ENCODE results near the gene PGRMC2.

DNA sequence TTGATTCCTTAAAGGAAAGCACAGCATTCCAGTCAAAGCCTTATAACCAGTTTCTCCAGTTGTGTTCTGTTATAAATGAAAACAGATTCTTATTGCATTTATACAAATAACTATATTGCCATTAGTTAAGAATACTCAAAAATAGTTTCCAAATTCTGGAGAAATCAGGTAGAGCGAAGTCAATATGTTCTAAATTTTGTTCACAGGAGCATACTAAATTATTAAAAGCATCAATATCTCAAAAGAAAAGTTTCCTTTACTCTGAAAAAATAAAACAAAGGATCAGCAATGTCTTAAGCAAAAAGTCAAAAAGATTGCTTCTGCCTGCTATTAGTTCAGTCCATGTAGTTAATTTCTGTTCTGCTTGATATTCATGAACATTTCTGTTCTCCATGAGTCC is 39.7 kb downstream of the PGRMC2 start:
- TF ChIP-seq, protein P1, sequence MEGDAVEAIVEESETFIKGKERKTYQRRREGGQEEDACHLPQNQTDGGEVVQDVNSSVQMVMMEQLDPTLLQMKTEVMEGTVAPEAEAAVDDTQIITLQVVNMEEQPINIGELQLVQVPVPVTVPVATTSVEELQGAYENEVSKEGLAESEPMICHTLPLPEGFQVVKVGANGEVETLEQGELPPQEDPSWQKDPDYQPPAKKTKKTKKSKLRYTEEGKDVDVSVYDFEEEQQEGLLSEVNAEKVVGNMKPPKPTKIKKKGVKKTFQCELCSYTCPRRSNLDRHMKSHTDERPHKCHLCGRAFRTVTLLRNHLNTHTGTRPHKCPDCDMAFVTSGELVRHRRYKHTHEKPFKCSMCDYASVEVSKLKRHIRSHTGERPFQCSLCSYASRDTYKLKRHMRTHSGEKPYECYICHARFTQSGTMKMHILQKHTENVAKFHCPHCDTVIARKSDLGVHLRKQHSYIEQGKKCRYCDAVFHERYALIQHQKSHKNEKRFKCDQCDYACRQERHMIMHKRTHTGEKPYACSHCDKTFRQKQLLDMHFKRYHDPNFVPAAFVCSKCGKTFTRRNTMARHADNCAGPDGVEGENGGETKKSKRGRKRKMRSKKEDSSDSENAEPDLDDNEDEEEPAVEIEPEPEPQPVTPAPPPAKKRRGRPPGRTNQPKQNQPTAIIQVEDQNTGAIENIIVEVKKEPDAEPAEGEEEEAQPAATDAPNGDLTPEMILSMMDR (IDR thresholded peaks at IDR 0.05) = no peak
- no peak for TF ChIP-seq ZFX (IDR thresholded peaks at IDR 0.05; ENCODE audit: borderline replicate concordance)
